Endothelial cell of umbilical vein (primary cell): ENCODE results near the gene KIF1C. TPM values are rescaled to one million over a fixed set of nuclear protein-coding genes. Genes with fewer than 3 reads are reported as not detected.

Experiments
- BruUV-seq: library from RNA; stranded (reverse); fragments of 400-500 nt; replicated peaks from 2 replicates; lab custom pipeline; 2021; lab: Mats Ljungman, UMichigan
- CTCF ChIA-PET: fragments of 300-600, 350-600 bp; sonication (Branson Sonifier 250); formaldehyde crosslinking; loops from one replicate; lab custom pipeline; 2021; ENCODE audit warnings: antibody characterized with exemption, inconsistent platforms; lab: Charles Lee
- POLR2A ChIA-PET: fragments of 300-600, 350-600 bp; sonication (Branson Sonifier 250); formaldehyde crosslinking; loops from one replicate; lab custom pipeline; 2021; ENCODE audit warnings: antibody characterized with exemption, inconsistent platforms; lab: Charles Lee
- DNase-seq: peaks from one replicate; pipeline ENCODE4 v3.0.0-alpha.2; 2011; ENCODE audit warnings: low read depth, low spot score
- FAIRE-seq: peaks from 2 replicates; lab custom pipeline; 2011; peaks lifted over from hg19 to GRCh38; lab: Jason Lieb, UNC
- H2AFZ ChIP-seq: 2 replicates; pipeline ENCODE4 v1.6.0; 2012; ENCODE audit warnings: low read depth, low read length, control low read depth, inconsistent platforms
- H3K27ac ChIP-seq: 2 replicates; pipeline ENCODE4 v1.5.1; 2011; ENCODE audit warnings: low read depth, mild to moderate bottlenecking, control low read depth, low read length, moderate library complexity; ENCODE audit not compliant: insufficient read depth
- H3K27me3 ChIP-seq, 2 experiments: 2 replicates each; pipeline versions ENCODE4 v1.6.0 to v1.6.1; 2011; ENCODE audit warnings: low read length in 2 of 2, mixed read lengths in 1 of 2; ENCODE audit not compliant: control insufficient read depth in 2 of 2, insufficient read depth in 2 of 2
- H3K36me3 ChIP-seq, 2 experiments: 2 replicates in 1 of 2; 3 replicates in 1 of 2; pipeline ENCODE4 v1.5.1; 2011; ENCODE audit warnings: low read length in 2 of 2, mild to moderate bottlenecking in 1 of 2, moderate library complexity in 1 of 2; ENCODE audit not compliant: control insufficient read depth in 2 of 2, insufficient read depth in 2 of 2; ENCODE audit errors: extremely low read depth in 1 of 2
- H3K4me1 ChIP-seq: 3 replicates; pipeline ENCODE4 v1.5.1; 2011; ENCODE audit warnings: mild to moderate bottlenecking, low read length; ENCODE audit not compliant: control insufficient read depth, insufficient read depth; ENCODE audit errors: extremely low read depth
- H3K4me2 ChIP-seq: 2 replicates; pipeline ENCODE4 v1.6.1; 2011; ENCODE audit warnings: low read length, control low read depth, mixed read lengths; ENCODE audit not compliant: insufficient read depth
- H3K4me3 ChIP-seq, 3 experiments: fragments of 200-600 bp in 1 of 3; sonication (generic), shearing (Covaris generic) in 1 of 3; replicated peaks in 1 of 3; 2 replicates each; pipeline ENCODE4 v1.5.1; 2011 to 2016; ENCODE audit warnings: control low read depth in 3 of 3, low read length in 3 of 3, mild to moderate bottlenecking in 2 of 3, inconsistent platforms in 1 of 3, low read depth in 1 of 3, moderate library complexity in 1 of 3; ENCODE audit not compliant: insufficient read depth in 1 of 3
- H3K79me2 ChIP-seq: 2 replicates; pipeline ENCODE4 v1.6.0; 2012; ENCODE audit warnings: low read length, inconsistent platforms; ENCODE audit not compliant: control insufficient read depth, insufficient read depth
- H3K9ac ChIP-seq: replicated peaks from 2 replicates; pipeline ENCODE3; 2011; ENCODE audit warnings: low read length, control low read depth; ENCODE audit not compliant: insufficient read depth; ENCODE audit errors: extremely low read depth
- H3K9me1 ChIP-seq: replicated peaks from 3 replicates; pipeline ENCODE4 v1.6.0; 2011; ENCODE audit warnings: mild to moderate bottlenecking, low read length; ENCODE audit not compliant: control insufficient read depth, insufficient read depth; ENCODE audit errors: extremely low read depth
- H3K9me3 ChIP-seq: replicated peaks from 2 replicates; pipeline ENCODE4 v1.5.1; 2012; ENCODE audit warnings: low read length, inconsistent platforms; ENCODE audit not compliant: control insufficient read depth, insufficient read depth
- H4K20me1 ChIP-seq: replicated peaks from 2 replicates; pipeline ENCODE3; 2011; ENCODE audit warnings: mild to moderate bottlenecking, low read length; ENCODE audit not compliant: control insufficient read depth, insufficient read depth; ENCODE audit errors: extremely low read depth
- CTCF ChIP-seq, 2 donors: IDR thresholded peaks; 1 replicate in 1 of 2; 2 replicates in 1 of 2; pipeline ENCODE4 v1.5.1; 2011; ENCODE audit warnings: low read length in 2 of 2, mild to moderate bottlenecking in 2 of 2, moderate library complexity in 2 of 2, control low read depth in 1 of 2, inconsistent platforms in 1 of 2, low read depth in 1 of 2; ENCODE audit not compliant: insufficient read depth in 1 of 2; ENCODE audit errors: extremely low read depth in 1 of 2
- EZH2 ChIP-seq: IDR thresholded peaks from 2 replicates; pipeline ENCODE4 v1.6.1; 2012; ENCODE audit warnings: borderline replicate concordance, low read depth, mild to moderate bottlenecking, moderate library complexity, low read length, inconsistent platforms; ENCODE audit not compliant: severe bottlenecking
- FOS ChIP-seq: IDR thresholded peaks from 2 replicates; pipeline ENCODE4 v1.6.1; 2011; ENCODE audit warnings: mild to moderate bottlenecking, low read length, moderate library complexity, borderline replicate concordance; ENCODE audit not compliant: insufficient read depth
- GATA2 ChIP-seq: IDR thresholded peaks from 2 replicates; pipeline ENCODE4 v1.7.0; 2011; ENCODE audit warnings: low read depth, mild to moderate bottlenecking, moderate library complexity, mixed read lengths, low read length; ENCODE audit not compliant: insufficient read length, insufficient read depth
- JUN ChIP-seq: IDR thresholded peaks from 2 replicates; pipeline ENCODE4 v1.6.1; 2011; ENCODE audit warnings: borderline replicate concordance, low read depth; ENCODE audit not compliant: insufficient read length, insufficient read depth
- MAX ChIP-seq: IDR thresholded peaks from 2 replicates; pipeline ENCODE4 v1.6.1; 2011; ENCODE audit not compliant: insufficient read depth, insufficient read length
- MYC ChIP-seq: IDR thresholded peaks from one replicate; pipeline ENCODE4 v1.6.1; 2011; ENCODE audit warnings: mild to moderate bottlenecking, low read depth, low read length
- POLR2A ChIP-seq: IDR thresholded peaks from 2 replicates; pipeline ENCODE4 v1.6.1; 2012; ENCODE audit warnings: low read depth, mild to moderate bottlenecking, control low read depth, low read length
- POLR2AphosphoS5 ChIP-seq: IDR thresholded peaks from 2 replicates; pipeline ENCODE4 v1.6.1; 2012; ENCODE audit warnings: low read depth, mild to moderate bottlenecking, control low read depth, low read length, moderate library complexity; ENCODE audit not compliant: insufficient read depth
- dilution Hi-C: fragments of 300-500 bp; cut with MboI; formaldehyde crosslinking; loops from one replicate; pipeline ENCODE4 v1.15.0; 2019; ENCODE audit warnings: low sequenced_read_pairs; ENCODE audit not compliant: extremely low pct_ligation_motif_present
- intact Hi-C: fragments of 100-400 bp; cut with micrococcal nuclease; formaldehyde crosslinking; loops from one replicate; pipeline ENCODE4 v1.10.0; 2022
- polyA plus RNA-seq, 4 experiments: library from polyadenylated mRNA; depleted of rRNA in 3 of 4; stranded (reverse) in 3 of 4; unstranded in 1 of 4; fragments of >200 nt; gene quantifications; 2 replicates each; pipeline versions ENCODE4 v1.2.1 to v1.2.3, GENCODE V29; 2011 to 2012; ENCODE audit warnings: missing spikeins in 1 of 4
- total RNA-seq: library from RNA; stranded (reverse); gene quantifications from 2 replicates; pipeline ENCODE4 v1.2.3, GENCODE V29; 2021

Gene KIF1C
- total and polyA plus RNA-seq, 2 donors (not counting 3 experiments of a cell fraction or from before 2014, with no cell fraction given): 33.6 to 171 TPM

- ChIA-PET CTCF (interaction anchor here (0.7 to 1.8 kb wide), 3 partner anchors 11 to 61 kb away, joined by 3 to 5 read pairs (median 4); no protein-coding TSS in a partner anchor), POLR2A (interaction anchor here (1.2 kb wide), 1 partner anchor 61 kb away, joined by 3 read pairs; no protein-coding TSS in a partner anchor)
- TF ChIP-seq POLR2A (no peak), MYC (no peak), EZH2 (no peak), GATA2 (no peak), FOS (no peak), POLR2AphosphoS5 (no peak), MAX (no peak), JUN (no peak), CTCF (IDR thresholded peaks at IDR 0.05; ENCODE audit: extremely low read depth in 1 of 2, insufficient read depth in 1 of 2, low read depth in 1 of 2, low read length in 2 of 2) (no peak)
- H3K4me2 ChIP-seq: no peak overlapping the region
- no peak overlapping the region for H3K4me3 ChIP-seq
- DNase-seq (no peak), FAIRE-seq (no peak)
- H3K27me3 ChIP-seq: no peaks in the 10 kb centered on the region
- peaks cover 10 to 36% of the 10 kb centered on the region in 2 experiments for H3K36me3 ChIP-seq
- H3K79me2 ChIP-seq: peaks cover 7% of the 10 kb centered on the region
- dilution Hi-C loops: no loop called here
- no peaks in the 10 kb centered on the region for H3K9me1 ChIP-seq
- intact Hi-C loops: no loop called here
- BruUV-seq: no TSS peak
- H3K9ac ChIP-seq: no peak overlapping the region
- H4K20me1 ChIP-seq: no peaks in the 10 kb centered on the region
- no peaks in the 10 kb centered on the region for H3K9me3 ChIP-seq
- H3K27ac ChIP-seq: no peak overlapping the region
- H3K4me1 ChIP-seq: peaks cover 24% of the 10 kb centered on the region
- H2AFZ ChIP-seq: no peak overlapping the region
These were observed 27.5 kb upstream of the KIF1C start for GRCh38 chr17:4970273-4970672.
